OCI-LY7 (cell line): ENCODE measurements around the gene RLN3. TPM values are rescaled to one million over a fixed set of nuclear protein-coding genes. Genes with fewer than 3 reads are reported as not detected.

Source experiments
- BruUV-seq: library from RNA; stranded (reverse); fragments of 400-500 nt; replicated peaks from 2 replicates; lab custom pipeline; 2021; lab: Mats Ljungman, UMichigan
- CTCF ChIA-PET: fragments of 300-600 bp; sonication (Branson Sonifier 250); formaldehyde crosslinking; loops from one replicate; lab custom pipeline; 2022; ENCODE audit warnings: antibody characterized with exemption; ENCODE audit not compliant: unreplicated experiment; lab: Charles Lee
- POLR2A ChIA-PET: fragments of 300-600 bp; sonication (Branson Sonifier 250); formaldehyde crosslinking; loops from one replicate; lab custom pipeline; 2022; ENCODE audit warnings: antibody characterized with exemption; lab: Charles Lee
- DNase-seq: peaks from one replicate; pipeline ENCODE4 v3.0.0-alpha.2; 2015; ENCODE audit warnings: low spot score
- H2AFZ ChIP-seq: fragments of 200-600 bp; sonication (generic), shearing (Covaris generic); 2 replicates; pipeline ENCODE4 v1.6.1; 2014; ENCODE audit warnings: mild to moderate bottlenecking, antibody characterized with exemption, low read length, moderate library complexity
- H3K27ac ChIP-seq: fragments of 200-600 bp; sonication (generic); 2 replicates; pipeline ENCODE4 v1.5.1; 2014; ENCODE audit warnings: mixed run types, low read depth, mild to moderate bottlenecking, moderate library complexity, low read length, inconsistent platforms; ENCODE audit not compliant: poor library complexity, severe bottlenecking
- H3K36me3 ChIP-seq: fragments of 200-600 bp; sonication (generic); 2 replicates; pipeline ENCODE4 v1.6.1; 2014; ENCODE audit warnings: mild to moderate bottlenecking, antibody characterized with exemption, low read length, moderate library complexity, mixed read lengths; ENCODE audit not compliant: insufficient read depth
- H3K4me1 ChIP-seq: fragments of 200-600 bp; sonication (generic); 2 replicates; pipeline ENCODE4 v1.5.1; 2014; ENCODE audit warnings: mild to moderate bottlenecking, low read length; ENCODE audit not compliant: insufficient read depth, poor library complexity, severe bottlenecking
- H3K4me2 ChIP-seq: fragments of 200-600 bp; sonication (generic); 2 replicates; pipeline ENCODE4 v1.6.1; 2014; ENCODE audit warnings: mild to moderate bottlenecking, low read length
- H3K4me3 ChIP-seq: fragments of 200-600 bp; sonication (generic); 2 replicates; pipeline ENCODE4 v1.5.1; 2014; ENCODE audit warnings: mild to moderate bottlenecking, low read depth, low read length; ENCODE audit not compliant: poor library complexity, severe bottlenecking
- H3K79me2 ChIP-seq: fragments of 200-600 bp; sonication (generic); 2 replicates; pipeline ENCODE4 v1.6.1; 2016; ENCODE audit warnings: low read depth, mild to moderate bottlenecking, low read length, moderate library complexity, mixed read lengths; ENCODE audit not compliant: insufficient read depth
- H3K9me2 ChIP-seq: fragments of 200-600 bp; sonication (generic); 2 replicates; pipeline ENCODE4 v1.6.1; 2016; ENCODE audit warnings: mild to moderate bottlenecking, low read length, mixed read lengths; ENCODE audit not compliant: insufficient read depth
- H3K9me3 ChIP-seq: fragments of 200-600 bp; sonication (generic); 2 replicates; pipeline ENCODE4 v1.6.1; 2014; ENCODE audit warnings: mild to moderate bottlenecking, mixed run types, low read length, mixed read lengths
- H4K20me1 ChIP-seq: fragments of 200-600 bp; sonication (generic); 2 replicates; pipeline ENCODE4 v1.6.1; 2014; ENCODE audit warnings: mild to moderate bottlenecking, antibody characterized with exemption, low read length, moderate library complexity, mixed read lengths; ENCODE audit not compliant: insufficient read depth
- CTCF ChIP-seq: fragments of 200-600 bp; sonication (generic); conservative IDR thresholded peaks from 2 replicates; pipeline ENCODE4 v1.5.1; 2014; ENCODE audit warnings: mild to moderate bottlenecking, antibody characterized with exemption, low read length, moderate library complexity, mixed read lengths
- EZH2phosphoT487 ChIP-seq: fragments of 200-600 bp; sonication (generic); IDR thresholded peaks from 2 replicates; pipeline ENCODE4 v1.6.1; 2018; ENCODE audit warnings: low read depth, borderline replicate concordance, mild to moderate bottlenecking, mixed run types, antibody characterized with exemption, low read length, moderate library complexity, mixed read lengths
- intact Hi-C: fragments of 100-400 bp; cut with micrococcal nuclease; formaldehyde crosslinking; loops from one replicate; pipeline ENCODE4 v1.10.0; 2022; ENCODE audit not compliant: unreplicated experiment
- total RNA-seq, 2 experiments: library from RNA; depleted of rRNA in 1 of 2; stranded (reverse); fragments of >200 nt in 1 of 2; shearing (Covaris generic) in 1 of 2; gene quantifications; 2 replicates each; pipeline ENCODE4 v1.2.3, GENCODE V29; 2014 to 2022

The RLN3 gene
- total RNA-seq, 2 experiments from 2014 or later = not detected

- intact Hi-C loops = no loop called here
- peaks cover 67% of the 10 kb centered on the region for H3K4me1 ChIP-seq
Observed at GRCh38 chr19:13981021-13981420, 46.9 kb upstream of the RLN3 start.

GRCh38 chr19:13981467-13981866 lies 46.5 kb upstream of the RLN3 start:
- peaks cover 71% of the 10 kb centered on the region for H3K4me1 ChIP-seq
- peak overlapping the region; percentile 3; the same call in 1 of the 2 replicates for H3K4me2 ChIP-seq
- H3K9me3 ChIP-seq = no peaks in the 10 kb centered on the region
- H3K79me2 ChIP-seq = no peaks in the 10 kb centered on the region
- no peak for DNase-seq
- H3K9me2 ChIP-seq = no peaks in the 10 kb centered on the region
- H2AFZ ChIP-seq = no peak overlapping the region
- no peaks in the 10 kb centered on the region for H4K20me1 ChIP-seq
- CTCF ChIA-PET = no interaction called here
- intact Hi-C loops = no loop called here
- no peak for TF ChIP-seq EZH2phosphoT487
- POLR2A ChIA-PET = interaction anchor here (0.9 to 6.1 kb wide), 2 partner anchors 23 to 38 kb away, joined by 3 to 39 read pairs; partner anchors contain the start of gene RFX1
- BruUV-seq = no TSS peak
- peaks cover 30% of the 10 kb centered on the region; the same call in 1 of the 2 replicates for H3K36me3 ChIP-seq
- no peak overlapping the region for H3K4me3 ChIP-seq
- H3K27ac ChIP-seq = peak overlapping the region; percentile 20

More at GRCh38 chr19:13981021-13981420, 46.9 kb upstream of the RLN3 start:
- CTCF ChIA-PET = no interaction called here
- TF ChIP-seq CTCF (no peak), EZH2phosphoT487 (no peak)
- Histone ChIP-seq H3K79me2 (no peaks in the 10 kb centered on the region), H3K27ac (no peak overlapping the region), H3K4me2 (no peak overlapping the region), H3K4me3 (no peak overlapping the region), H3K9me2 (no peaks in the 10 kb centered on the region), H3K36me3 (peaks cover 30% of the 10 kb centered on the region; the same call in 1 of the 2 replicates), H2AFZ (no peak overlapping the region), H4K20me1 (no peaks in the 10 kb centered on the region), H3K9me3 (no peaks in the 10 kb centered on the region)
- no TSS peak for BruUV-seq
- DNase-seq = no peak
- POLR2A ChIA-PET = interaction anchor here (0.9 kb wide), 1 partner anchor 38 kb away, joined by 3 read pairs; no protein-coding TSS in a partner anchor

GRCh38 chr19:13981988-13982501 lies 45.9 kb upstream of the RLN3 start:
- Histone ChIP-seq H3K4me3 (no peak overlapping the region), H3K79me2 (no peaks in the 10 kb centered on the region)

More at GRCh38 chr19:13981988-13982501, 45.9 kb upstream of the RLN3 start:
- Histone ChIP-seq H4K20me1 (no peaks in the 10 kb centered on the region), H3K4me1 (peaks cover 76% of the 10 kb centered on the region), H3K4me2 (peak overlapping the region; percentile 3; the same call in 1 of the 2 replicates), H3K27ac (peak overlapping the region; percentile 20), H3K9me2 (no peaks in the 10 kb centered on the region), H3K9me3 (no peaks in the 10 kb centered on the region), H3K36me3 (peaks cover 30% of the 10 kb centered on the region; the same call in 1 of the 2 replicates), H2AFZ (no peak overlapping the region)
- TF ChIP-seq EZH2phosphoT487 (no peak), CTCF (no peak)
- ChIA-PET POLR2A (interaction anchor here (0.6 to 6.1 kb wide), 2 partner anchors 22 to 43 kb away, joined by 8 to 39 read pairs; partner anchors contain the start of gene RFX1), CTCF (no interaction called here)
- no peak for DNase-seq
- no TSS peak for BruUV-seq
- intact Hi-C loops = no loop called here
